H1 (cell line): ENCODE data around the gene ADCY2. TPM values are rescaled to one million over a fixed set of nuclear protein-coding genes. Genes with fewer than 3 reads are reported as not detected.

ENCODE experiments used
- ATF2 ChIP-seq: IDR thresholded peaks from 2 replicates; pipeline ENCODE4 v1.6.1; 2012; ENCODE audit warnings: low read length, inconsistent platforms
- polyA plus RNA-seq, 7 experiments: library from polyadenylated mRNA; depleted of rRNA in 3 of 7; stranded (reverse) in 5 of 7; unstranded in 2 of 7; fragments of >200 nt in 5 of 7; fragments of 200-250 nt in 2 of 7; gene quantifications; 1 replicate in 5 of 7; 2 replicates in 1 of 7; 4 replicates in 1 of 7; pipeline versions ENCODE4 v1.2.1 to v1.2.3, GENCODE V29; 2011 to 2013; ENCODE audit warnings: missing spikeins in 2 of 7, mixed read lengths in 2 of 7
- total RNA-seq: library from RNA; stranded (reverse); fragmentation: NEBNext Ultra II Directional; extraction: Animal tissue kit (Norgen Biotek cat#: 25700); gene quantifications from 2 replicates; pipeline ENCODE4 v1.2.1, GENCODE V29; 2021

ADCY2 gene
- total and polyA plus RNA-seq, 2 of the 8 experiments (the other 6 are each of a cell fraction or from before 2014, with no cell fraction given) = 35.8 to 122 TPM

GRCh38 chr5:7762267-7762666, 366.3 kb downstream of the ADCY2 start (continued):
- no peak for TF ChIP-seq ATF2
